GM18909 (cell line): ENCODE results near the gene AHRR.
"Not testable (repeated sequence)": the region's sequence is repeated elsewhere in the genome, so short reads cannot be mapped to it uniquely, and the experiment has no call there.

Experiments
- ATAC-seq: cut with Tn5 transposase; IDR thresholded peaks from one replicate; pipeline ENCODE4 v1.9.1; 2021; ENCODE audit warnings: mild to moderate bottlenecking; ENCODE audit not compliant: unreplicated experiment, poor library complexity

The AHRR gene

DNA sequence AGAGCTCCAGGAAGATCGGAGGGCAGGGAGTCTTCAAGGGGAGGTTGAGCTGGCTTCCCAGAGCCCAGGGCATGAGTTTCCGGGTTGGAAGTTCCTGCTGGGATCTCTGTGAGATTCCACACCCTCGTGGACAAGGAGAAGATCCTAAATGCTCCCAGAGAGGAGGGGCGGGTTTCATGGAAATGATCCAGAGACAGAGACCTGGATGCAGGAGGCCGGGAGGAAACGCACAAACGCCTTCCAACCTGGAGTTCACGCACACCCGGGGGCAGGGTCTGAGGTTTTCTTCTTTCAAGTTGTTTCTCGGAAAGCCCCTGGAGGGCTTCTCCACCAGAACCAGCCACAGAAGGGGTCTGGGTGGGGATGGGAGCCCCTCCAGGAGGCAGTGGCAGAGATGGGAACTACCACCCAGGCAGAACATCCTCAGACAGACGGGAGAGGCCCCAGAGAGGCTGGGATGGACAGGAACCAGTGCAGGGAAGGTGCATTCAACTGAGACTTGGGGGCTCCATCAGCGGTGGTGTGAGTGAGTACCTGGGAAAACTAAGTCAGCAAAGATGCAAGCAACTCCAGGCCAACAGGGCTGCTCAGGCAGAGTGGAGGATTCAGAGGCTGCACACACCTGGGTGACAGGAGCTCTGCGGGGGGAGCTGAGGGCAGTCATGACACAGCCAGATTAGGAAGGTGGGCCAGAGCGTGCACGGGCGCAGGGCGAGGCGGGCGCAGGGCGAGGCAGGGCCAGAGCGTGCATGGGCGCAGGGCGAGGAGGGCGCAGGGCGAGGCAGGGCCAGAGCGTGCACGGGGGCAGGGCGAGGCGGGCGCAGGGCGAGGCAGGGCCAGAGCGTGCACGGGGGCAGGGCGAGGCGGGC, 69.3 kb downstream of the AHRR start:
- no peak for ATAC-seq

DNA sequence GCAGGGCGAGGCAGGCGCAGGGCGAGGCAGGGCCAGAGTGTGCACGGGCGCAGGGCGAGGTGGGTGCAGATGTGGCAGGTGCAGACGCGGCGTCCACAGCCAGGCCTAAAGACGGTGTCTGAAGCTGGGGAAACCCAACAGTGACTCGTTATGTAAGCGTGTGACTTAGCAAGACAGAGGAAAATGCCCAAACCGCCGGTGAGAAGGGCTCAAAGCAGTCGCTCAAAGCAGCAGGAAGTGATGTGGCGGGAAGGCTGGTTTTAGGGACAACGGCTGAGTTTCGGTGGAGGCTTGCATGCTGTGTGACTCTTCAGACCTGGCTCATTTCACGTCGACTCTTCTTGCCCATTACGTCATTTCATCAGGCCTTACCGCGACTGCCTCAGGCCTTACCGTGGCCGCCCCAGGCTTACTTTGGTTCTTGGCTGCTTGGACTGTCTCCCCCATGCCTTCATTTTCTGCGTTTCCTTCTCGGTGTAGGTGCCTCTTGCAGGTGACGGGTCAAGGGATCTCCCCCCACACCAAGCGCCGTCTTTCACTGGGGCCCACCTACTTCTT, 71.0 kb downstream of the AHRR start:
- ATAC-seq, result peak; percentile 87

DNA sequence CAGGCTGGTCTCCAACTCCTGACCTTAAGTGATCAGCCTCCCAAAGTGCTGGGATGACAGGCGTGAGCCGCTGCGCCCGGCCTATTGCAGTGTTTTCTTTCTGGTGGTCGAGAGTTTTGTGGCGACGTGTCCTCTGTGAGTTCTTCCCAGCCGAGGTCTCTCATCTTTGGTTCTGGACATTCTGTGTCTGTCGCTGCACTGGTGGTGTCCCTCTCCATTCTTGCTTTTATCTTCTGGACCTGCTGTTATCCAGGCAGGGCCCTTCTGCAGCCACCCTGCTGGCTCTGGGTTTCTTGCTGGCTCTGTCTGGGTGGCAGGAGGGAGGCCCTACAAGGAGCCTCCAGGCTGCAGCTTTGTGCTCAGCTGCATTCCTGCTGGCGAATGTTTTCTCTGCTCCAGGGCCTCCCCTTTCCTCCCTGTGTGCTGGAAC, 72.3 kb downstream of the AHRR start:
- no peak for ATAC-seq

DNA sequence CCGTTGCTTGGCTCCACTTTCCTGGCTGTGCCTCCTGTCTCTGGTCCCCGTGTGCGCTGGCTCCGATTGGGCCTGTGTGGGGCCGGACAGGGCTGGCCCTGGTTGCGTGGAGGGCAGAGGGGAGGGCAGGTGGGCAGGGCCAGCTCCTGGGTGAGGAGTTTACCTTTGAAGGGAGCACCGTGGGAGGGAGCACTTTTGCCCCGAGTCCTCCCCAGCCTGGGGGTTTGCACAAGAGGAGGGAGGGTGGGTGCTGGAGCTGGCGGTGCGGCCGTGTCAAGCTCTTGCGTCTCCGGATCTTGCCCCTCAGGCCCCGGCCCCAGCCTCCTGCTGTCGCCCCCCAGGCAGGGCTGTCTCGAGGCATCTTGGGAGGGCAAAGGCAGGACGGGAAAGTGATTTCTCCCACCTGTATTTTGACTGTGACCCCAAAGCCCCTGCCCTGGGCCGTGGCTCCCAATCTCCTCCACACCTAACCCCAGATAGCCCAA, 73.2 kb downstream of the AHRR start:
- ATAC-seq, result no peak

- no peak for ATAC-seq
Measured at GRCh38 chr5:395156-395920, 73.8 kb downstream of the AHRR start.

GRCh38 chr5:395921-396530, 74.5 kb downstream of the AHRR start:
- ATAC-seq, result no peak

GRCh38 chr5:396531-396961, 75.0 kb downstream of the AHRR start:
- no peak for ATAC-seq

DNA sequence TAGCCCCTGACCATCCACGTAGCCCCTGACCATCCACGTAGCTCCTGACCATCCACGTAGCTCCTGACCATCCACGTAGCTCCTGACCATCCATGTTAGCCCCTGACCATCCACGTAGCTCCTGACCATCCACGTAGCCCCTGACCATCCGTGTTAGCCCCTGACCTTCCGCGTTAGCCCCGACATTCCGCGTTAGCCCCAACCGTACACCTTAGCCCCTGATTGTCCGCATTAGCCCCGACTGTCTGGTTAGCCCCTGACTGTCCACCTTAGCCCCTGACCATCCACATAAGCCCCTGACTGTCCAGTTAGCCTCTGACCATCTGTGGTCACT, 76.6 kb downstream of the AHRR start:
- ATAC-seq, result not testable (repeated sequence)

DNA sequence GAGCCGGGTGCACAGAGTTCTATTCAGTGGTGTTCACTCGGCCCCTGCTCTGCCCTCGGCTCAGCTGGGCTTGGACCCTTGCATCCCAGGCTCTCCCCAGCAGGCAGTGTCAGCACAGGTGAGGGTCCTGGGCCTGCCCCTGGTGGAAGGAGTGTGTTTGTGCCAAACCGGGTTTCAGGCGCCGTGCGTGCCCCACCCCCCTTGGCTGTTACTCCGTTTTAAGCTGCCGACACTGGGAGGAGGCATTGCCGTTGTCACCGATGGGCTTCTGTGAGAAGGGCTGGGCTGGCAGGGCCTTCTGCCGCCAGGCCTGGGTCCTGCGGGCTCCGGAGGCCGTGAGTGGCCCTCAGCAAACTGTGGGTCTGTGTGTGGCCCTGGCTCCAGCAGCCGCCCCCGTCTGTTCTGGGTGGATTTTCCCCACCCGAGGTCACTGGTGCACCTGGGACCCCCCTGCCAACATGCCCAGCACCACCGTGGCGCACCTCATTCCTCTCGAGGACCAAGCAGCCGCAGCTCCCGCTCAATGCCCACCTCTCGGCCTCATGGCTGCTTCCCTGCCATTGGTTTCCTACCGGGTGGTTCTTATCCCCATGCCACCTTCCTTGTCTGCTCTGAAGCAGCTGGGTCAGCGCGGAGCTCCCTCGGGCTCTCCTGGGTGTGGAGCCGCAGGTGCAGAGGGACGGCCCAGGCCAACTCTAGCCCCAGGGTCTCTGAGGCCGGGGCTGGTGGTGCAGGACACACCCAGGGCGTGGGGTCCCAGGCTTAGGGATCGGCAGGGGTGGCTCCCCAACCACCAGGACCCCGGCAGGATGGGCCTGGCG, 77.2 kb downstream of the AHRR start:
- ATAC-seq, result no peak

DNA sequence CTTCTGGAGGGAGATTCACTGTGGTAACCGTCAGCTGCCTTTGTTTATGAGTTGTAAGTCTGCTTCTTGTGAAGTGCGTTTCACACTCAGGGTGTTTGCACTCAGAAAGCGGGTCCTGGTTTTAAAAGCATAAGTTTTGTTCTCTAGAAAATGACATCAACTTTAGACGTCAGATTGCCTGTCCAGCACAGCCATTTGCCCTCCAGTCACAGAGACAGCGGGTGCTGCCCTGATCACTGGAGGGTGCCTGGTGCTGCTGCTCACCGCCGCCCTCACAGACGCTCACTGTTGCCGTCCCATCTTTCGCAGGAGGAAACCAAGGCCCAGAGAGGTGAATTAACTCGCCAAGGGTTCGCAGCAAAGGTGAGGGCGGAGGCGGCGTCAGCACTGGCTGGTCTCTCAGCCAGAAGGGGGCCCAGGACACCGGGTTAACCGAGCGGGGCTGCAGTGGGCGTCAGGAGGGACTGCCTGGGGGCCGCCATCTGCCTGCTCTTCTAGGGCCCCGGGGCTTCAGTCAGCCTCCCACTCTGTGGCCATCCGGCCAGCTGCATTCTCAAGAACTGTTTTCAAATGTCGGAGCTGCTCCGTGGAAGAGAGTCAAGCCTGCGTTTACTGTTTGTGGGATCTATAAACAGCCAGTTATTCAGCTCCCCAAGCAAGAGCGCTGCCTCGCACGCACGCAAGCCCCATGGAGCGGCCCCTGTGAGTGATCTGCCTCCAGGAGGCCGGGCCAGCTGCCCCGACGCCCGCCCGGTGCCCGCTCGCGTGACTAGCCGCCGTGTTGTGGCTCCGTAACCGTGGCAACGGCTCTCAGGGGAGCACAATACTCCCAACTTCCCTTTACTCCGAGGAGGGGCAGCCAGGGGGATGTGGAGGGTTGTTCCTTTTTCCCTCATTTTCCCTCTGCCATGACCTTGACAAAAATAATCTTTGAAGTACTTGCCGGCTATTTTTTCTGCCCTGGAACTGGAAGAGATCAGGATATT, 78.1 kb downstream of the AHRR start:
- peak; percentile 82 for ATAC-seq

DNA sequence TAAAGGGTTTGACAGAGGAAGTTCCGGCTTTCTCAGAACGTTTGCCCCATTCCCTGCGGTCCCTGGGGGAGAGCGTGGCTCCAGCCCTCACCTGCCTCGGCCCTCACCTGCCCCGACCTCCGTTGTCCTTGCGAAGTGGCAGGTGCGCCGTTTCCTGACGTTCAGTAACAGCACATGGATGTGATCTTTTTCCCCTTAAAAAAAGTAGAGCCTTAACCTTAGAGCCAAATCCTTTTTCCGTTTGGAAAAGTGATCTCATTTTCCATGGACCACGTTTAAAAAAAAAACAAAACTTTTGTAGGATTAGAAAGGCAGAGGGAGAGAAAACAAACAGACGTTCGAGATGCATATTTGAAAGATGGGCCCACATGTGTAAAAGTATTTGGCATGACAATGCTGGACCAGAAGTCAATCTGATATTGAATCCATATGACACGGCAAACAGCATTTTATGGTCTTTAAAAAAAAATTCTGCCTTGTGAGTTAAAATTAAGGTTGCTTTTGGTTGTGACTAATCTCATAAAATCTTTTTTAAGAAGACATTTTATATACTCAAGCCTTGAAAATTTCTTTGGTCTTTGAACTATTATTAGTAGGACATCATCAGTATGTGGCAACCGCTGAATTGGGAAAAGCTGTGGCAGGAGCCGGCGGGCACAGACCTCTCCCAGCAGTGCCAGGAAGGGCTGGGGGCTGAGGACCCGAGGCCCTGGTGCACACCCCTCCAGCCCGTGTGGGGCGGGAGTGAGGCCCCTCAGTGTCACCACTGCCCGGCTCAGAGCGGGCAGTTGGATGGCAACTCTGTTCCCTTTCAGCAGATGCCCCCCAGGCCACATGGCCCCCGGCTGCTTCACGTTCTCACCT, 79.0 kb downstream of the AHRR start:
- ATAC-seq, result peak; percentile 23

GRCh38 chr5:401146-402034, 79.9 kb downstream of the AHRR start:
- ATAC-seq, result no peak

- not testable (repeated sequence) for ATAC-seq
Measured at GRCh38 chr5:402219-402614, 80.7 kb downstream of the AHRR start.

DNA sequence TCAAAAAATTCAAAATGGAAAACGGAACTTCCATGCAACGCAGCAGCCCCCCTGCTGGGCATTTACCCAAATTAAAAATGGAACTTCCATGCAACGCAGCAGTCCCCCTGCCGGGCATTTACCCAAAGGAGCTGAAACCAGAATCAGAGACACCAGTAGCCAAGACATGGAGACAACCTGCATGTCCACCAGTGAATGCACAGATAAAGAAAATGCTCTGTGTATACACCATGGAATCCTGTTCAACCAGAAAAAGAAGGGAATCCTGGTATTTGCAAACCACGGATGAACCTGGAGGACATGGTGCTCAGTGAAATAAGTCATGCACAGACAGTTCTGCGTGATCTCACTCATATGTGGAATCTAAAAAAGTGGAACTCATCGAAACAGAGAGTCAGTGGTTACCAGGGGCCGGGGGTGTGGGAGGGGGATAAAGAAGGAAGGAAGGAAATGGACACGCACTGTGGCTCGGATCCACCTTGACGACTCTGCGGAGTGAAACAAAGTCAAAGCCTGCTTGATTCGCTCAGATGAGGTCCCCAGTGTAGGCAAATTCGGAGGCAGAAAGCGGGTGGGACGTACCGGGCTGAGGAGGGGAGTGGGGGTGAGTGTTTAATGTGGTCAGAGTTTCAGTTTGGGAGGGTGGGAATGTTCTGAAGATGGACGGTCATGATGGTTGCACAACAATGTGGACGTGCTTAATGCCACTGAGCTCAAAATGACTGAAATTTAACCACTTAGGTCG, 81.3 kb downstream of the AHRR start:
- no peak for ATAC-seq

- ATAC-seq, result no peak
Measured at GRCh38 chr5:403995-404394, 82.5 kb downstream of the AHRR start.

DNA sequence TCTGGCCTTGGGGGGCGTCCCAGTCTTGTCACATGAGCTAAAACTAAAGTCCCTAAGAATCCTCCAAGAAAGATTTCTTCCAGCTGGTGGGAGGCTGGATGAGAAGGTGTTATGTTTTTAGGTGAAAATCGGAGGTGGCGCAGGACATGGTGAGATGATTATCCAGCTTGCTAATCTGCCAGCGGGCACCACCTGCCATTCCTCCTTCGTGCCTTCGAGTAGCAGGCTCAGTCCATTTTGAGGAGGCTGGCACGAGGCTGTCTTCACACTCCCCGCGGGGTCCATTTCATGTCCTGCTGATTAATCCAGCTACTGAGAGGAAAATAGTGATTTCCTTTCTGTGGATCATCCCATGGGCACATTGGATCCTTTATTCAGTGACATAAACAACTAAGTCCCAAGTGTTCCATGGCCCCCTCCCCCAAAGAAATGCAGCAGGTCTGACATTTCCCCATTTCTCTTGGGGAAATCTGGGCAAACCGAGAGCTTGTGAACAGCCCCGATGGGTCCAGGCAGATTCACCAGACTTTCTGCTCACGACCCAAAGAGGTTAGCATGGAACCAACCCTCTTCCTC, 83.2 kb downstream of the AHRR start:
- no peak for ATAC-seq
